Left kidney (tissue), 2 donors: ENCODE measurements around the gene CCNA2. TPM values are rescaled to one million over a fixed set of nuclear protein-coding genes. Genes with fewer than 3 reads are reported as not detected.

Experiments
- DNase-seq: peaks from one replicate; pipeline ENCODE4 v3.0.0-alpha.2; 2013
- polyA plus RNA-seq: library from polyadenylated mRNA; unstranded; fragments of 120-200 nt; gene quantifications from one replicate; pipeline ENCODE4 v1.2.1, GENCODE V29; 2013; ENCODE audit not compliant: insufficient read length

CCNA2 gene
- polyA plus RNA-seq, 1 donor = 49.8 TPM

DNA sequence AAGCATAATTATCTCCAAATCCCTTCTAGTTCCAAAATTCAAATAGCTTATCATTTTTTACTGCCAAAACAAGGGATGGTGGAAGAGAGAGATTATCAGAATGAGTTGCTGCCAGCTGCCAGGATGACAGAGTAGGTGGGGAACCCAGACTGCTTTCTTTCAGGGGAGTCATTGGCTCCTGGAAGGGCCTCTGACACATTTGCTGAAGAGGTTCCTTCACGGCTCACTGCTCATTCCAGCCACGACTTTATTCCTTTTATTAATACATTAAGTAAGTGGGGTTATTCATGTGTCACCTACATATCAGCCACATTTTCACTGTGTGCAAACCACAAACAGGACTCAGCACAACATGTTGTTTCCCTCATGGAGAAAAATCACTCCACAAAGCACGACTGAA is 46.1 kb downstream of the CCNA2 start:
- no peak for DNase-seq

DNA sequence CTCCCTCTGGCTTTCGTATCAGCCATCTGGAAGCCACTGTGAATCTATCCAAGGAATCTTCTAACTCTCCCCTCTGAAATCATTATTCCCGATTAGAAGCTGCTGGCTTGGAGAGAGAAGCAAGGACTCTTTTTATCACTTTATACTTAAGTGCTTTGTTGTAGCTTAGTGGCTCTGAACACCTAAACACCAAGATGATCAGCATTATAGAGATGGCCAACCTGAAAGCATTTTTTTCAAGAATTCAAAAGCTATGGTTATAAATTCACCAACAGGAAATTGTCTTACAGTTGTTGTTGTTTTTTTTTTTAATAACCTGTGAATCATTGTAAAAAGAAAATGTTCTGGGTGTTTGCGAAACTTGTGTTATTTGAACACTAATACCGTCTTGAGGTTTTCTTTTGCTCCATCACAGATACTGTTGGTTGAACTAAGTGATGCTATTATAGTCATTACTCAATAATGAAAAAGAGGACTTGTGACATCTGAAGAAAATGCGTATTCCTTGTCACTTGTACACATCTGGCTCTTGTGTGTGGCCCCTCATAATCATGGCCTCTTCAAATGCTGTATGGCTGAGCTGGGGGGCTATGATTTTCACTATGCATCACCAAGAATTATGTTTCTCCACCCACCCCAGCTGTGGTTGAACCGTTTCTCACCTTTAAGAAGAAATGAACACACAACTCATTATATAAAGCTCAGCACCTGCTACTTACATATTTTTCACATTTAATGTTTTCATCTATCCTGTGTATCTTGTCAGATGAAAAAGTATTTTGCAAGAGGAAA is 46.9 kb downstream of the CCNA2 start:
- DNase-seq = no peak

DNA sequence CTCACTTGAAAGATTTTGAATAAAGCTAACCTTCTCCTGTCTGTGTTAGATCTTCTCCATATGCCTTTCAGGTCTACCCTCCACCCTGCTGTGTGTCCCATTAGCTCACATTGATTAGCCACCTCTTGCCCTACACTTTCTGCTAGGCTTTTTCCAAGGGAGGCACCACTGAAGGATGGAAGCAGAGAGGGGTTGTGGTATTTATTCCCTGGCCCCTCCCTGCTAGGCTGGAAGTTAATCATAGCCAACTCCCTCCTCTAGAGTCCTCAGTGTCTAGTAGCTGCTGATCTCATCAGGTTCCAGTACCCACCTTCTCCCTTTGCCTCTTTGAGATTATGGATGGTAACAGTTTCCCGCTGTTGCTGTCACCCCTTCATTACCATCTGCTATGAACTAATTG is 49.8 kb downstream of the CCNA2 start:
- no peak for DNase-seq

DNA sequence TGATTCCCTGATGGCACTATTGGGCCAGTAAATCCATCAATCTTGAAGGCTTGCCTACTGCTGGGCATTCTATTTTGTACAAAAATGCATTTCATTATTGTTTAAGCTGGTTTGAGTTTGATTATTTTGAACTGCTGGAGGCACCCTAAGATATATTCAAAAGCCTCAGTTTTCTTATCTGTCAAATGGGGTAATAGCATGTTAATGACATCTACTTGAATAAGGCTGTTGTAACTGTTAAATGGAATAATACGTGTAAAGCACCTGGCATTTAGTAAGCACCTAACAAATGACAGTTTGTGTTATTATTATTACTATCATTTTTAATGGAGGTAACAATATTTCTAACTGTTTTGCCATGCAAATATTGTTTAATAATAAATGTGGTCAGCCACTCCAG is 51.8 kb downstream of the CCNA2 start:
- no peak for DNase-seq

GRCh38 chr4:121769341-121769740 is 54.3 kb downstream of the CCNA2 start:
- no peak for DNase-seq

GRCh38 chr4:121767166-121767565 is 56.5 kb downstream of the CCNA2 start:
- no peak for DNase-seq

Other genes starting within 250 kb of the CCNA2 start
- 382 TPM for gene ANXA5, start 126.9 kb downstream of the CCNA2 start, polyA plus RNA-seq
- 0.47 TPM for gene SMIM43, start 58.7 kb downstream of the CCNA2 start, polyA plus RNA-seq
- 71.0 TPM for gene EXOSC9, start 22.6 kb downstream of the CCNA2 start, polyA plus RNA-seq
- gene BBS7, start 46.6 kb upstream of the CCNA2 start, polyA plus RNA-seq = 31.1 TPM
- 2.2 TPM for gene TRPC3, start 128.2 kb upstream of the CCNA2 start, polyA plus RNA-seq